ENCODE data around the gene IL3RA.
"Not testable (repeated sequence)": the region's sequence is repeated elsewhere in the genome, so short reads cannot be mapped to it uniquely, and the experiment has no call there.

Gene IL3RA

GRCh38 chrX:1426321-1426720 is 89.7 kb downstream of the IL3RA start:
- not testable (repeated sequence) for DNase-seq

GRCh38 chrX:1427756-1428155 is 91.2 kb downstream of the IL3RA start:
- no peak for DNase-seq

- DNase-seq, result no peak
Measured at GRCh38 chrX:1430451-1430850, 93.9 kb downstream of the IL3RA start.
